K562 (cell line): ENCODE data around the gene C1orf116. TPM values are rescaled to one million over a fixed set of nuclear protein-coding genes. Genes with fewer than 3 reads are reported as not detected.
A peak's percentile ranks its signal among the peaks of the same experiment; 100 is the strongest.

Experiments used
- ATAC-seq: fragments of 200-7000 bp; cut with Tn5 transposase; 3 replicates; pipeline ENCODE4 v1.9.1; 2020; ENCODE audit warnings: moderate library complexity
- BruUV-seq: library from RNA; stranded (reverse); fragments of 400-500 nt; replicated peaks from 2 replicates; lab custom pipeline; 2021; lab: Mats Ljungman, UMichigan
- CTCF ChIA-PET: fragments of 300-600 bp; formaldehyde crosslinking; extraction: SDS; loops from one replicate; lab custom pipeline; 2021; ENCODE audit warnings: low intra/inter-chr PET ratio; lab: Yijun Ruan, JAX
- POLR2A ChIA-PET: fragments of 300-600, 350-650 bp; sonication (Branson Sonifier 250); formaldehyde crosslinking; extraction: SDS; loops from one replicate; lab custom pipeline; 2021; ENCODE audit warnings: antibody characterized with exemption, inconsistent platforms; lab: Yijun Ruan, JAX
- DNase-seq, 4 experiments: peaks; one replicate each; pipeline versions ENCODE4 v3.0.0 to v3.0.0-alpha.2; 2011 to 2018; ENCODE audit warnings: low spot score in 3 of 4, mixed read lengths in 3 of 4; ENCODE audit errors: extremely low read depth in 1 of 4
- FAIRE-seq: peaks from 2 replicates; lab custom pipeline; 2011; peaks lifted over from hg19 to GRCh38; lab: Jason Lieb, UNC
- H2AFZ ChIP-seq: 2 replicates; pipeline ENCODE4 v1.6.0; 2011; ENCODE audit warnings: low read depth, low read length, control low read depth, inconsistent platforms
- H3K27ac ChIP-seq: fragments of 200-600 bp; 3 replicates; pipeline ENCODE4 v1.8.0; 2011; ENCODE audit warnings: low read depth, mild to moderate bottlenecking, control low read depth, inconsistent platforms, low read length, moderate library complexity, mixed read lengths; ENCODE audit errors: extremely low read depth
- H3K27me3 ChIP-seq, 2 experiments: fragments of 300-600 bp in 1 of 2; 2 replicates in 1 of 2; 3 replicates in 1 of 2; pipeline versions ENCODE4 v1.6.0 to v1.8.0; 2011; ENCODE audit warnings: inconsistent platforms in 2 of 2, low read length in 2 of 2, mild to moderate bottlenecking in 1 of 2, mixed read lengths in 1 of 2, moderate library complexity in 1 of 2; ENCODE audit not compliant: control insufficient read depth in 2 of 2, insufficient read depth in 2 of 2
- H3K36me3 ChIP-seq: fragments of 300-600 bp; 3 replicates; pipeline ENCODE4 v1.8.0; 2011; ENCODE audit warnings: mild to moderate bottlenecking, low read length, inconsistent platforms; ENCODE audit not compliant: control insufficient read depth, insufficient read depth
- H3K4me1 ChIP-seq, 2 experiments: fragments of 200-600 bp in 1 of 2; replicated peaks in 1 of 2; 2 replicates in 1 of 2; 3 replicates in 1 of 2; pipeline versions ENCODE4 v1.5.1 to v1.8.0; 2011; ENCODE audit warnings: inconsistent platforms in 2 of 2, low read length in 2 of 2, mild to moderate bottlenecking in 1 of 2, mixed read lengths in 1 of 2, moderate library complexity in 1 of 2; ENCODE audit not compliant: control insufficient read depth in 2 of 2, insufficient read depth in 2 of 2
- H3K4me2 ChIP-seq: 2 replicates; pipeline ENCODE4 v1.6.1; 2011; ENCODE audit warnings: low read length, control low read depth, inconsistent platforms, mixed read lengths; ENCODE audit not compliant: insufficient read depth
- H3K4me3 ChIP-seq: fragments of 200-600 bp; sonication (generic), shearing (Covaris generic); 2 replicates; pipeline ENCODE4 v1.5.1; 2016; ENCODE audit warnings: control low read depth, inconsistent platforms
- H3K79me2 ChIP-seq: fragments of 200-600 bp; 3 replicates; pipeline ENCODE4 v1.8.0; 2011; ENCODE audit warnings: low read length, inconsistent platforms; ENCODE audit not compliant: control insufficient read depth, insufficient read depth
- H3K9ac ChIP-seq, 2 experiments: 2 replicates each; pipeline versions ENCODE4 v1.6.0 to v1.6.1; 2011; ENCODE audit warnings: low read depth in 2 of 2, low read length in 2 of 2, control low read depth in 1 of 2, inconsistent platforms in 1 of 2, mild to moderate bottlenecking in 1 of 2, mixed read lengths in 1 of 2; ENCODE audit not compliant: insufficient read depth in 1 of 2
- H3K9me1 ChIP-seq: one replicate; pipeline ENCODE4 v1.6.0; 2011; ENCODE audit warnings: inconsistent platforms, mild to moderate bottlenecking, low read length, moderate library complexity; ENCODE audit not compliant: control insufficient read depth, insufficient read depth
- H3K9me3 ChIP-seq: replicated peaks from 2 replicates; pipeline ENCODE4 v1.5.1; 2011; ENCODE audit warnings: low read depth, low read length, inconsistent platforms; ENCODE audit not compliant: control insufficient read depth, insufficient read depth
- H4K20me1 ChIP-seq: replicated peaks from 2 replicates; pipeline ENCODE4 v1.6.1; 2011; ENCODE audit warnings: low read length, inconsistent platforms, mixed read lengths; ENCODE audit not compliant: control insufficient read depth, insufficient read depth
- BACH1 ChIP-seq: fragments of 200-800 bp; sonication (Bioruptor generic); IDR thresholded peaks from 2 replicates; pipeline ENCODE4 v1.6.1; 2016; ENCODE audit warnings: missing genetic modification characterization, missing compliant biosample characterization
- BHLHE40 ChIP-seq: IDR thresholded peaks from 2 replicates; pipeline ENCODE4 v1.6.1; 2011; ENCODE audit warnings: low read length, improper control_type of control experiment
- CBFB ChIP-seq: sonication (generic); formaldehyde crosslinking; IDR thresholded peaks from 2 replicates; pipeline ENCODE4 v1.4.0; 2020; ENCODE audit warnings: mild to moderate bottlenecking, missing genetic modification reagents
- DIDO1 ChIP-seq: fragments of 450-650 bp; IDR thresholded peaks from 2 replicates; pipeline ENCODE4 v1.6.1; 2016; ENCODE audit warnings: low read depth, missing biosample characterization, missing genetic modification characterization
- IFI16 ChIP-seq: fragments of 250-450 bp; sonication (Bioruptor Pico); IDR thresholded peaks from 2 replicates; pipeline ENCODE4 v2.1.2; 2022; ENCODE audit warnings: mild to moderate bottlenecking, inconsistent platforms
- POU5F1 ChIP-seq: fragments of 150-350 bp; IDR thresholded peaks from 2 replicates; pipeline ENCODE4 v1.6.1; 2014; ENCODE audit warnings: borderline replicate concordance, low read length, low read depth, mild to moderate bottlenecking; ENCODE audit not compliant: partially characterized antibody
- ZNF212 ChIP-seq: fragments of 450-650 bp; formaldehyde crosslinking; IDR thresholded peaks from 2 replicates; pipeline ENCODE4 v1.4.0; 2020; ENCODE audit warnings: mild to moderate bottlenecking
- WGBS: fragments of 100-300 bp; shearing (Covaris generic); methylation state at CpG from one replicate; pipeline ENCODE4 v1.1.6; 2016; ENCODE audit warnings: low coverage, mixed read lengths; ENCODE audit not compliant: insufficient coverage; ENCODE audit errors: missing lambda C conversion rate; 5-methylcytosine and 5-hydroxymethylcytosine counted together
- in situ Hi-C: fragments of 300-500 bp; cut with MboI; formaldehyde crosslinking; loops from 4 replicates; pipeline ENCODE4 v1.15.0; 2018; ENCODE audit warnings: inconsistent platforms, mixed read lengths
- intact Hi-C: fragments of 100-400 bp; cut with micrococcal nuclease; formaldehyde crosslinking; loops from 2 replicates; pipeline ENCODE4 v1.14.2; 2022
- polyA plus RNA-seq, 8 experiments: library from polyadenylated mRNA; depleted of rRNA in 4 of 8; stranded (reverse) in 5 of 8; unstranded in 3 of 8; fragments of >200 nt; fragmentation: Nextera tagmentation in 2 of 8; fragmentation: Illumina TruSeq in 1 of 8; extraction: Ambion mirVana in 2 of 8; extraction: Trizol in 1 of 8; gene quantifications; 2 replicates each; pipeline versions ENCODE4 v1.2.1 to v1.2.3, GENCODE V29; 2011 to 2014; ENCODE audit warnings: inconsistent platforms in 1 of 8, missing spikeins in 1 of 8
- total RNA-seq, 7 experiments: library from RNA; depleted of rRNA in 6 of 7; stranded (reverse); fragments of >200 nt in 6 of 7; fragmentation: Illumina TruSeq in 2 of 7; extraction: Trizol in 2 of 7; gene quantifications; 2 replicates each; pipeline versions ENCODE4 v1.2.1 to v1.2.3, GENCODE V29; 2011 to 2021; ENCODE audit warnings: low replicate concordance in 1 of 7

Gene C1orf116
- total and polyA plus RNA-seq, 9 of the 15 experiments (the other 6 are each of a cell fraction or from before 2014, with no cell fraction given): 0.62 to 3.0 (median 0.95) TPM

DNA sequence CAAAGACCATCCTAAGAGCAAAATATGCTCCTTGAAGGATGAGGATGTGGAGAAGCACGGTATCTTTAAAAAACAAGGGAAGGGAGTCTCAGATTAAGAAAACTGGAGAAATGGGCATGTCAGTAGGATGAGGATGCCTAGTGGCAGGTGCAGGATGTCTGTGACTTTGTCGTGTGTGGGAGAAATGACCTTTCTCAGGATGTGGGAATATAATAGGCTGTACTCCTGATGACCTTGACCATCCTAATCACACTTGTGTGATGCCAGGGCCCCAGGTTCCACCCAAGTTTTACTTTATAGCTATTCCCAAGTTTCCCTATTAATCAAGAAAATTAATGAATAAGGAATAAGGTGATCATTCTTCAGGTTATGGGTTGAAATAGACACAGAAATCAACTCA lies 12.9 kb downstream of the C1orf116 start:
- Histone ChIP-seq H3K9me3 (no peaks in the 10 kb centered on the region), H3K27ac (peak overlapping the region; percentile 87; the same call in 1 of the 3 replicates), H4K20me1 (no peaks in the 10 kb centered on the region), H3K79me2 (peaks cover 5% of the 10 kb centered on the region; the same call in 1 of the 3 replicates), H3K9ac (peak overlapping the region in 1 of 2 experiments; percentile 55; a peak in 1 of 4 replicates), H3K4me2 (peak overlapping the region; percentile 71; the same call in 1 of the 2 replicates), H3K4me3 (no peak overlapping the region), H3K36me3 (peaks cover 7% of the 10 kb centered on the region; the same call in 2 of the 3 replicates), H3K27me3 (no peaks in the 10 kb centered on the region), H2AFZ (no peak overlapping the region), H3K4me1 (peaks cover 72 to 87% of the 10 kb centered on the region in 2 experiments), H3K9me1 (peaks cover 8% of the 10 kb centered on the region)
- BruUV-seq: no TSS peak
- CTCF ChIA-PET: no interaction called here
- POLR2A ChIA-PET: interaction anchor here (3.0 to 8.6 kb wide), 4 partner anchors 9 to 27 kb away, joined by 11 to 97 read pairs (median 45); partner anchors contain the start of genes C1orf116 and YOD1
- DNase-seq: no peak
- no peak for ATAC-seq
- WGBS: 63% methylated on average over 2 of the region's 2 CpGs
- intact Hi-C loops (loop anchor here (2.0 to 5.0 kb wide), 3 partner anchors 57 to 728 kb away; partner anchors contain the start of gene CD55), in situ Hi-C loops (no loop called here)
- FAIRE-seq: no peak
- TF ChIP-seq BACH1 (tag): no peak
- TF ChIP-seq CBFB (CRISPR knock-in tag): no peak
- no peak for TF ChIP-seq POU5F1
- TF ChIP-seq IFI16: no peak
- TF ChIP-seq BHLHE40: no peak
- TF ChIP-seq ZNF212 (CRISPR knock-in tag): no peak
- no peak for TF ChIP-seq DIDO1 (tag)
